GM18511 (cell line): ENCODE measurements around the gene UBE2I.

ENCODE experiments used
- ATAC-seq: cut with Tn5 transposase; IDR thresholded peaks from one replicate; pipeline ENCODE4 v1.9.1; 2021; ENCODE audit warnings: mild to moderate bottlenecking, moderate library complexity; ENCODE audit not compliant: unreplicated experiment

UBE2I gene

DNA sequence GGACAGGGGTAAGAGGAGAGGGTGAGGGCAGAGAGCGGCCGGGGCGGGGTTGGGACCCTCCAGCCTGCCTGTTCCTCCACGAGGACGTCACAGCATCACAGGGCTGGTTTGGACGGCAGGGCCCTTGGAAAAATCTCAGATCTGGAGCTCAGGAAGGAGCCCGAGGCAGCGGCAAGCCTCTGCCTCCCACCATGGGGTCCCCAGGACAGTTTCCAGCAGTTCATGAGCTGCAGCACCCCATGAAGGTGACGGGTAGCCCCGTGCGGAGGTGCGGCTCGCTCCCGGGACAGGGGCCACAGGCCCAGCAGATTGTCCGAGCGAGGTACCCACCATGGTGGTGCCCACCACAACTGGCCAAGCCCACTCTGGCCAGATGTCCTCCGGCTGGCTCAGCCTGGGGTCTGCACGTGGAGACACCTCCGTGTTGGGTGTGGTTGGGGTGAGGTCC is 32.3 kb upstream of the UBE2I start:
- no peak for ATAC-seq

DNA sequence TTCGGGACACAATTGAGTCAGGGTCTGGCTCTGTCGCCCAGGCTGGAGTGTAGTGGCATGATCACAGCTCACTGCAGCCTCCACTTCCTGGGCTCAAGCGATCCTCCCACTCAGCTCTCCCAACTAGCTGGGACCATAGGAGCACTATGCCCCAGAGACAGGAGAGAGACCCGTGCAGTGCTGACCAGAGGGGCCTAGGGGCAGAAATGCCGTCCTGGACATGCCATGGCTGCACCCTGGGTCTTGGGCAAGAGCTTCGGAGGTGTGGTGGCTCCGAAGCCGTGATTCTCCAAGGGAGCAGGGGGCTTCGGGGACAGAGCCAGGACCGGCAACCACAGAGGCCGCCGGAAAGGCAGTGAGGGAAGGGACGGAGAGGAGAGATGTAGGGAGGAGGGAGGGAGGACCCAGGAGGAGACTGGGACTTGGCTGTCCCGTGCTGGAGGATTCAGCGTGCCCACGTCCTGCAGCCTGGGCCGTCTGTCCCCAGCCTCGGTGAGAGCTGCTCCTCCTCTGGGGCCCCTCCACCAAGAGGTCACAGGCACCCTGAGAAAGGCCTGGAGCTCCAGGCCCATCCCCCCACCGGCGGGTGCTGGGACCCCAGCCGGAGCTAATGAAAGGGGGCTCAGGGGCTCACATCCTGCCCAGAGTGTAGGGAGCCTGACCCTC is 31.7 kb upstream of the UBE2I start:
- no peak for ATAC-seq

DNA sequence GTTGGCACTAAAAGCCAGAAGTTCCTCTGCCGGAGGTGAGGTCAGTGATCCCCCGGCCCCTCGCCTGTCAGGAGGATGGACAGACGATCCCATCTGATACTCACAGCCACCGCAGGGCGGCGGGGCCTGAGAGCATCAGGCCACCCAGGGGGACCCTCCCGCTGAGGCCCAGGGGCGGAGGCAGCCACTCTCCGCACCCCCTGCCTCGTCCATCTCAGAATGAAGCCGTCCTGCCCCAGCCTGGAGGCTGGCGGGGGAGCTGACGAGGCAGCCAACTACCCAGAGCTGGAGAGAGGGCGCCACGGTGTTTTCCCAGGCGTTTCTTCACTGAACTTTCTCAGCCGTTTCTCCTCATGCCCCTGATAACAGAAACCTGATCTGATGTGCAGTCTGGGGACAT is 31.0 kb upstream of the UBE2I start:
- no peak for ATAC-seq

DNA sequence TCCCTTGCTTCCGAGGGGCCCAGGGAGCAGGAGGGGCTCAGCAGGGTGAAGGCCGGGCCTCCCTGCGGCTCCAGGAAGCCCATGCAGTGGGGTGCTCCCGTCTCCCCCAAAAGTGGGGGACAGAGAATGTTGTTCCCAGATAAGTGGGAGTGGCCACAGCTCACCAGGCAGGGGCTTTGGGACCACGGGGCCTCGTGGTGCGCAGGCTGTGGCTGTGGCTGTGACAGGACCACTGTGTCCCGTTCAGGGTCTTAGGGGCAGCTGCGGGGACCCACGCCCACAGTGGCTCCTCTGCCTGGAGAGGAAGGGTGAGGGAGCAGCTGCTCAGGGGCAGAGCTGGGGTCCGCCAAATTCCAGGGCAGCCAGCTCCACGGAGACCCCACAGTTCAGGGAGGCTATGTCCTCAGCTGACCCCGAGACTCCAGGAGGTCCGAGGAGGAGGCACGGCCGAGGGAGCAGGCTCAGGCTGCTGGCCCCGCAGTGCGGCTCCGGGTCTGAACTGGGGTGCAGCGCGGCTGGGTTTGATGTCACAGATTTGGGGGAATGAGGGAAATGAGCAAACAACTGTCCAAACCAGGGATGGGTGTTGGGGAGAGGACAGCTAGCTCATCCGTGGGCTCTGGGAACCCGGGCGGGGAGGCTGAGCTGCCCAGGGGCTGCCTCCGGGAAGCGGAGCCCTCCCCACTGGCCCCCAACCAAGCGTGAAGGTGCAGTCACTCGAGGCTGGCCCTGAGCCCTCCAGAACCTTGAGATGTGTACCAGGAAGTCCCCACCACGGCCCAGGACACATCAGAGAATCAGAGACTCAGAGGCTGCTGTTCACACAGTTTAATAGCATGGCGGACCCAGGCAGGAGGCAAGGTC is 30.1 kb upstream of the UBE2I start:
- no peak for ATAC-seq

DNA sequence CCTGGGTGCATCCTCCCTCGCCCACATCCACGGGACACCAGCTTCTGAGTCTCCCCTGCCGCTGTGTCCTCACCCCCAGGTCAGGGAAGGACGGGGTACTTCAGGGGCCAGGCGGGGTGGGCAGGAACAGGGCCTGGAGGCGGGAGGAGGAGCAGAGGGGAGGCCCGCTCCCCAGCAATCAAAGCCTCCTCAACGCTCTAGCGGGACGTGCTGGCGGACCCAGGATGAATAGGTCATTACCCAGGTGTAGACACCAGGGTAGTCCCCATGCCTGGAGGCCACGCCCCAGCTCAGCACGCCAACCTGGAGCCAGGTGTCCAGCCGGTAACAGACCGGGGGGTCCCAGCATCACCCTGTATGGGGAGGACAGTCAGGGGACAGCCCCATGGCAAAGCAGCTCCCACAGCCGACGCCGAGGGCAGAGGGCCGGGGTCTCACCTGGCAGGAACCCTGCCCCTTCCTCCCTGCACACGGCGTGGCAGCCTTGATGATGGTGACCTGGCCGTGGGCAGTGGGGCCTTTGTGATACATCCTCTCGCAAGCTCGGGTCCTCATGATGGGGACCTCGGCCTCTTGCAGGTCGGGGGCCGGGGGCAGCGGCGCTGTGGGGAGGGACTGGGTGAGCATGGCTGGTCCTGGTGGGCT is 29.4 kb upstream of the UBE2I start:
- no peak for ATAC-seq

DNA sequence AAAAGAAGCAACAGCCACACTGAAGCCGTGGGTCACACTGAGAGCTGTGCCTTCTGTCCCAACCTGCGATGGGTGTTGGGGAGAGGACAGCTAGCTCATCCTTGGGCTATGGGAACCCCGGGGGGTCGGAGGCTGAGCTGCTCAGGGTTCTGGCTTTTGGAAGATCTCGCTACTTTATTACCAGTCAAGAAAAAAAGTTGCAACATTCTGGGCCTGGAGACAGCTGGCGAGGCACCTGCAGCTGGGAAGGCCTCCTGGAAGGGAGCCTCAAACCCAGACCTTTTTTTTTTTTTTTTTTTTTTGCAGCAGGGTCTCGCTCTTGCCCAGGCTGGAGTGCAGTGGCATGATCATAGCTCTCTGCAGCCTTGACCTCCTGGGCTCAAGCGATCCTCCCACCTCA is 28.7 kb upstream of the UBE2I start:
- ATAC-seq, result no peak

DNA sequence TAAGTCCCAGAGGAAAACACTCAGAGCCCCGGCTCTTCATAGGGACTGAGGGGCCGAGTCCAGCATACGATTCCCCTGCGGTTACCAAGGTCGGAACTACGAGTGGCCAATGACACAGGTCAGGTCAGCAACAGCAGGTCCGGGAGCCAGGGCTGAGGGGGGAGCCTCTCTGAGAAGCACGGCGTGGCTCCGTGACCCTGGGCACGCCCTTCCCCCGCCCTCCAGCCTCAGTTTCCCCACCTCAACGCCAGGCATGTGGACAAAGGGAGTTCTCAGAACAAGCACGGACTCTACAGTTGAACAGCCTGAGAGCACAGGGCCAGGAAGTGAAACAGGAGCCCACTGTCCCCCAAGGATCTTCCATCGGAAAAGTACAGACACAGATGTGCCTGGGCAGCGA is 27.9 kb upstream of the UBE2I start:
- ATAC-seq, result no peak

DNA sequence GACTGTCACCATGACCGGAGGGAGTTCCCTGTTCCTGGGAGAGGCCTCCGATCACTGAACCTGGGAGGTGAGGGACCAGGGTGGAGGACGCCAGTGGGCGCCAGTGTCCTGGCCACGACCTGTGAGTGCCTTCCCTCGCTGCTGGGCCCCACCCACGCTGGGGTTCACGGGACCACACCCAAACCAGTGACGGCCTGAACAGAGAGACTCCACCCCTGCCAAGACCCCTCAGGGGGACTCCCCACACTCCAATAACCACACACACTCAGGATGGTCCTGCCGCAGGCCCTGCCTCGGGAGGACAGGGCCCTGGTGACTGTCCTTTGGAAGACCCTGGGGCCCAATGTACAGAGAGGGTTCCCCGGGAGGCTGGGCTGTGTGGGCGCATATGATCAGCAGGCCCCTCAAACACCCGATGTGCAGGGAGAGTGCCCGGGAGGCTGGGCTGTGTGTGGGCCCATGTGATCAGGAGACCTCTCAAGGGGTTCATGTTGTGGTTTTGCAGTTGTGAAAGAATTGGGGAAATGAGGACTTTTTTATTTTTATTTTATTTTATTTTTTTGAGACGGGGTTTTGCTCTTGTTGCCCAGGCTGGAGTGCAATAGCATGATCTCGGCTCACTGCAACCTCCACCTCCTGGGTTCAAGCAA is 27.0 kb upstream of the UBE2I start:
- ATAC-seq, result no peak

DNA sequence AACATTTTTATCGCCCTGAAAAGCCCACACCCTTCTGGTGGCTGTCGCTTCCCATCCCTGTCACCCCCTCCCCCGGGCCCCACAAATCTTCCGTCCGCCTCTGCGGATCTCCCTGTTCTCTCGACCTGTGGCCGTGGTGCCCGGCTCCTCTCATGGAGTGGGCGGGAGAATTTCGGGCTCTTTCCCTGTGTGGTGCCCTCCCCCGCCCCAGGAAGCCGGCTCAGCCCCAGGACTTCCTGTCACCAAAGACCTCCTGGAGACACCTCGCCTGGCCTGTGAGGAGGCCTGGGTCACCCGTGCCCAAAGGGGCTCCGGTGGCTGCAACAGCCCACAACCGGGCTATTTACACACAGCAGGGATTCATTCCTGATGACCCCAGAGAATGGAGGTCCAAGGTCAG is 26.1 kb upstream of the UBE2I start:
- ATAC-seq, result no peak

DNA sequence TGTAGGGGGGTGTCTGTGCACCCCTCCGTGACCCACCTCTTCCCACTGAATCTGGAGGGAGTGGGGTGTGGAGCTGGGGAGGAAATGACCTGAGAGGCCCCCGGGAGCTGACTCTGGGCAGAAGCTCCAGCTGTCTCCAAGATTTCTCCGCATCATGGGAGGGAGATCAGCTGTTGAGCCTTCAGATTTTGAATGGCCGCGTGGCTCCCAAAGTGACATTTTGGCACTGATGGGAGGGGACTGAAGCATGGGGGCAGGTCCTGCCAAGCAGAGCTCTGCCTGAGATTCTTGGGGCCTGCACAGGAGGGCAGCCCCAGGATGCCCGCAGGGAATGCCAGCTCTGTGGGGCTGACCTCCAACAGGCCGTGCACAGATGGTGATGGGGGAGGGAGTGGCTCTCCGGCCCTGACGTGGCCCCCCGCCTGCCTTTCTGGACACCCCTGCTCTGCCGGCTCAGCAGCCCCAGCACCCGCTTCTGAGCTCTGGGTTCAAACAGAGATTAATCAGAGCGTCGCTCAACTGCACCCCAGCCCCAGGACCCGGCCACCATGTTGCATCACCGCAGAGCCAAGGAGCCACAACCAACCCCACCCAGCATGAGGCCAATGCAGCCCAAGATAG is 25.3 kb upstream of the UBE2I start:
- no peak for ATAC-seq

DNA sequence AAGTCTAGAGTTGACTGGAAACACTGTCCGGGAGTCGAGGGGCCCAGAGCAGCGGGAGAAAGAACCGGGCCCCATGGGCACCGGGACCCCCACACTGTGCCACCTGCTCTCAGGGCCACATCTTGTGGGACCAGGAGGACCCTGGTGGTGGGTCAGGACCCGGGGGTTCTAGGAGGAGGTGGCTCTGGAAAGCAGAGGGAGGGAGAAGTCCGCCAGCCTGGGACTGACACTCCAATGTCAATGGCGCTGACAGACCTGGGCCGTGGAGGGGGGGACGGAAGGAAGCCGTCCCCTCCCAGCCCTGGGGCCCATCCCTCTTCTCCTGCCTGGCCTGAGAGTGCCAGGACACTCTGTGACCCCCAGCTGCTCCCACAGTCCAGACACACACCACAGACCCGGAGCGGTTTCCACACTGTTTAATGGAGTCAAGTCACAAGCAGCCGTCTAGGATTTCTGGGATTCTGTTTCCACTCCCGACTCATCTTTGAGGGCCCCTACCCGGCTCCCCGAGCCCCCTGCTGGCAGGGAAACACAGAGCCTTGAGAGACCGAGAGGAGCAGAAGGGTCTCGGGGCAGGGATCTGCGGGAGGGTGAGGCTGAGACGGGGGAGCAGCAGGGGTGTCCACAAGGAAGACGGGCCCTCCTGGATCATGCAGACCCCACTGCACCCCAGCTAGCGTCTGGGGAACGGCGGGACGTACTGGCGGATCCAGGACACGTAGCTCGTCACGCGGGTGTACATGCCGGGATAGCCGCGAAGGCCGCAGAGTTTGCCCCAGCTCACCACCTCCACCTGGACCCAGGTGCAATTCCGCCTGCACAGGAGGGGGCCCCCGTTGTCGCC is 23.5 kb upstream of the UBE2I start:
- ATAC-seq, result no peak

DNA sequence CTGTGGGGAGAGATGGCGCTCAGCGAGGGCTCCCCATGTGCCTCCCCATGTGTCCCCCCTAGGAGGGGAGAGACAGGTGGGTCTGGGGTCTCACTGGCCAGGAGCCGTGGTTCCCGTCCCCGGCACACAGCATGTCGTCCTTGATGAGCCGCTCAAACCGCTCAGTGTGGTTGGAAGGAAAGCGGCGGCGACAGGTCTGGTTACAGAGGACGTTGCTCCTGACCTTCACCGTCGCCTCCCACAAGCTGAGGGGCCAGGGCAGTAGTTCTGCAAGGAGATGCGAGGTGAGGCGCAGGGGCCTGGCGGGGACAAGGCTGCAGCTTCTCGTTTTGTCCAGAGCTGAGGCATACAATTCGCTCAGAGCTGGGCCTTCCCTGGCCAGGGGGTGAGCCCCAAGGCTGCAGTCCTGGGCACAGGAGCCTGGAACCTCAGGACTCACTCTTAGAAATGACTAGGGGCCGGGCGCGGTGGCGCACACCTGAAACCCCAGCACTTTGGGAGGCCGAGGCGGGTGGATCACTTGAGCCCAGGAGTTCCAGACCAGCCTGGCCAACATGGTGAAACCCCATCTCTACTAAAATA is 22.8 kb upstream of the UBE2I start:
- no peak for ATAC-seq

DNA sequence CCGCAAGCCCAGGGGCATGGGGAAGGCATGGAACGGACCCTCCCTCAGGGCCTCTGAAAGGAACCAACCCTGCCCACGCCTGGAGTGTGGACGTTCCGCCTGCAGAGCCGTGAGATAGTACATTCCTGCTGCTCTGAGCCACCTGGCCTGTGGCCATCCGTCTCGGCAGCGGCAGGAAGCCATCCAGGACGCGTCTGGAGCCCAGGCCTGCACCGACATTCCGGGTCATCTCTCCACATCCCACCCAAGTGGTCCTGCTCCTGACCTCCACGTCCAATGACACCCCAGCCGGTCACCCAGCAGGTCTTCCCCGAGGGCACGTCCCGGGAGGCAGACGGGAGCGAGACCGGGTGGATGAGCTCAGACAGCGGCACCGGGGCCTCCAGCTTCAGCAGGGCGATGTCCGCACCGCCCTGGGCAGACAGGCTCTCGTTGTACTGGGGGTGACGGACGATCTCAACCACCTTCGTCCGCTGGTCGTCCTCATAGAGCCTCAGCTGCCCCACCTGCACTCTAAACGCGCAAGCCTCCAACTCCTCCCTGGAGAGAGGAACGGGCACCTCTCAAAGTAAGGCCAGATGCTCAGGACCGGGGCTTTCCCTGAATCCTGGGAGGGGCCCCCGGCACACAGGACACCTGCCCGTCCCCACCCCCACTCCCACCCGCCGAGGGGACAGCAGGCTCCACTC is 21.3 kb upstream of the UBE2I start:
- ATAC-seq, result no peak

DNA sequence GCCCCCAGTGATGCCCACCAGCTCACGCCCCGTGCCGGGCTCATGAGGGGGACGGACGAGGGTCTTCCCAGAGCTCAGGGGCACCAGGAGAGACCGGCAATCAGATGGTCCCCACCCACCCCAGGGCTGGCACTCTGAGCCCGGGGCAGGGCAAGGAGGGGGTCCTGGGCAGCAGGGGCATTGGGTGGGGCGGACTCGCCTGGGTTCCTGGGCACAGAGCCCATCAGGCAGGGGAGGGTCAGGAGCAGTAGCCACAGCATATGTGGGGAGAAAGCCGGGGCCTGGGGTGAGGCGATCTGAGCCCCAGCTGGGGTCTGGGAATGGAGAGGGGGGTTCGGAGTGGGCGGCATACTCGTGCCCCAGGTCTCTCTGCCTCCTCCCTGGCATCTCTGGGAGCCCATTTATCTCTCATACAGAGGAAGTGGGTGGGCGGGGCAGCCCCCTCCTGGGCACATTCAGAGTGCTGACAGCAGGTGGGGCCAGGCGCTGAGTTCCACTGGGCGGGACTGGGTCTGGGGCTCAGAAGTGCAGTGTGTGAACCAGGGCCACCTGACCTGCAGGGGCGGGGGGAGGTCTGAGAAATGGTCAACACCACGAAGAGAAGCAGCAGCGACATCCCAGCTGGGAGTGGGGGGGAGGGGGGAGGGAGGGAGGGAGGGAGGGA is 20.5 kb upstream of the UBE2I start:
- no peak for ATAC-seq

DNA sequence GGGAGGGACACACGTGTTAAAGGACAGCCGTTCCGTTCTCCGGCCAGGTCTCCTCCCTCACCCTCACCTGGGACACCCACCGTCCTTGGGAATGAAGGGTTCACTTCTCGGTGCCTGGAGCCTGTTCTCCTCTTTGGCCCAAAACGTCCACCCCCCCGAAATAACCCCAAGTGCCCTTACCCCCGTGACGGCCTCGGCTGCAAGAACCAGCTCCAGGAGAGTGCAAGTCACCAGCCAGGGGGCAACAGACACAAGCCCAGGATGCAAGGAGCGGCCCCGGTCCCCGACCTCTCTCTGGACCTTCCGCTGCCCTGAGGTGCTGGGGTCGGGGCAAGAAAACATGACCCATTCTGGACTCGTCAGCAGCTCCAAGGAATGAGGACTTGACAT is 20.0 kb upstream of the UBE2I start:
- ATAC-seq, result no peak

DNA sequence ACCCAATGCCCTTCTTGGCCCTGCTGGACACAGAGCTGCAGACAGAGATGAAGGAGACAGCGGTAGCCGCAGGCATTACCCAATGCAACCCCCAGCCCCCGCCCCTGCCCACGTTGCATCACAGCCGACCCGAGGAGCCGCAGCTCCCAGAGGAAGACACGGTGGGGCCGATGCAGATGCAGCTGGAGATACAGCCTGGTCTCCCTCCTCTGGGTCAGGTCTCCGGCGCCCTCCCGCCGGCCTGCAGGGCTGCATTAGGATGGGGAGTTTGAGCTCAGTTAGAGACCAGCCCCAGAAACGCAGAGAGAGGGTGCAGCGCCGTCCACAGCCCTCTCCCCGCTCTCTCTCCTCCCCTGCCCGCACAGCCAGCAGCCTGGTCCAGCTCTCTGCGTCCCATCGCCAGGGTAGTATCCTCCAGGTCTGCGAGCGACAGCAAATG is 19.4 kb upstream of the UBE2I start:
- ATAC-seq, result no peak

DNA sequence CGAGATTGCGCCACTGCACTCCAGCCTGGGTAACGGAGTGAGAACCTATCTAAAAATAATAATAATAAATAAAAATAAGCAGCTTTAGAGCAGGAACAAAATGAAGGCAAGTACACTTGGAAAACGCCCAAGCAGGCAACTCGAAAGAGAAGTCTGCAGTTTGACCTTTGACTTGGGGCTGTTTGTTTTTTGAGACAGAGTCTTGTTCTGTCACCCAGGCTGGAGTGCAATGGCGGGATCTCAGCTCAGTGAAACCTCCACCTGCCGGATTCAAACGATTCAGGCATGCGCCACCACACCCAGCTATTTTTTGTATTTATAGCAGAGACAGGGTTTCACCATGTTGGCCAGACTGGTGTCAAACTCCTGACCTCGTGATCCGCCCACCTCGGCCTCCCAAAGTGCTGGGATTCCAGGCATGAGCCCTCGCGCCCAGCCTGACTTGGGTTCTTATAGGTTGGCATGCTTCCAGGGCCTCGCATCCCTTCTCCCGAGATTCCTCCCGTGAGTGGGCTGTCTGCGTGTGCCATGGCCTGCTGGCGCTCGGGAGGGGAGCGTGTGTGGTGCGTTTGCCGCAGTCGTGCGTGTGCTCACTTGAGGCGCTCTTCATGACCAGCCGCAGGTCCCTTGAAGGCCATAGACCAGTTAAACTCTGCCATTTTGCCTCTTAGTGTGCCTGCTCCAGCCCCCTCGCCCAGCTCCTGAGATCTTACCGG is 18.4 kb upstream of the UBE2I start:
- ATAC-seq, result no peak

DNA sequence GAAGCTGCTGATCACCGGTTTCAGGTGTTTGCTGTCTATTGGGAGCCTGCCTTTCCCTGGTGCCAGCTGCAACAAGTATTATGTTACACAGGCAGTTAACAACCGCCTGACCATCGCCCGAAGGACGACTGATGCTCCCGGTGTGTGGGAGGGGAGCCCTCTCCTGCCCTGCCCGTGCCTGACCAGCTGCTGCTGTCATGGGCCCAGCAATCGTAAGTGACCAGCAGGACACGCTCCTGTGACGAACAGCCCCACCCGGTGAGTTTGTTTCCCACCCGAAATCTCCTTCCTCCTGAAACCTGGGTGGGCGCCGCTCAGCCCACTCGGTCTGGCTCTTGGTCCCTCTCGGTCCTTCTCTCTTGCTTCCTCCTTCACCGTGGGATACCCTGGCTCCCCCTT is 17.9 kb upstream of the UBE2I start:
- ATAC-seq, result no peak
